ENCODE results near the gene LHPP. TPM values are rescaled to one million over a fixed set of nuclear protein-coding genes. Genes with fewer than 3 reads are reported as not detected.

LHPP gene
- total RNA-seq, 1 donor from 2014 or later: 16.2 TPM

GRCh38 chr10:124534826-124535601 is 73.4 kb downstream of the LHPP start:
- Histone ChIP-seq H3K4me3 (no peak overlapping the region), H3K27me3 (no peaks in the 10 kb centered on the region), H3K36me3 (no peaks in the 10 kb centered on the region), H3K9me3 (no peaks in the 10 kb centered on the region), H3K4me1 (peaks cover 3% of the 10 kb centered on the region), H3K27ac (no peak overlapping the region)
- TF ChIP-seq, protein P1, sequence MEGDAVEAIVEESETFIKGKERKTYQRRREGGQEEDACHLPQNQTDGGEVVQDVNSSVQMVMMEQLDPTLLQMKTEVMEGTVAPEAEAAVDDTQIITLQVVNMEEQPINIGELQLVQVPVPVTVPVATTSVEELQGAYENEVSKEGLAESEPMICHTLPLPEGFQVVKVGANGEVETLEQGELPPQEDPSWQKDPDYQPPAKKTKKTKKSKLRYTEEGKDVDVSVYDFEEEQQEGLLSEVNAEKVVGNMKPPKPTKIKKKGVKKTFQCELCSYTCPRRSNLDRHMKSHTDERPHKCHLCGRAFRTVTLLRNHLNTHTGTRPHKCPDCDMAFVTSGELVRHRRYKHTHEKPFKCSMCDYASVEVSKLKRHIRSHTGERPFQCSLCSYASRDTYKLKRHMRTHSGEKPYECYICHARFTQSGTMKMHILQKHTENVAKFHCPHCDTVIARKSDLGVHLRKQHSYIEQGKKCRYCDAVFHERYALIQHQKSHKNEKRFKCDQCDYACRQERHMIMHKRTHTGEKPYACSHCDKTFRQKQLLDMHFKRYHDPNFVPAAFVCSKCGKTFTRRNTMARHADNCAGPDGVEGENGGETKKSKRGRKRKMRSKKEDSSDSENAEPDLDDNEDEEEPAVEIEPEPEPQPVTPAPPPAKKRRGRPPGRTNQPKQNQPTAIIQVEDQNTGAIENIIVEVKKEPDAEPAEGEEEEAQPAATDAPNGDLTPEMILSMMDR (IDR thresholded peaks at IDR 0.05): no peak
- no peak for DNase-seq
- ATAC-seq: no peak
- intact Hi-C loops (cut with DNase I): loop anchor here (5.0 kb wide), 1 partner anchor 212 kb away; no protein-coding TSS in a partner anchor

GRCh38 chr10:124535731-124536495 is 74.3 kb downstream of the LHPP start:
- no peaks in the 10 kb centered on the region for H3K9me3 ChIP-seq
- intact Hi-C loops (cut with DNase I): loop anchor here (5.0 kb wide), 1 partner anchor 211 kb away; no protein-coding TSS in a partner anchor
- H3K4me1 ChIP-seq: no peaks in the 10 kb centered on the region
- ATAC-seq (no peak), DNase-seq (no peak)
- no peak overlapping the region for H3K27ac ChIP-seq
- TF ChIP-seq, protein P1 (IDR thresholded peaks at IDR 0.05): no peak
- no peak overlapping the region for H3K4me3 ChIP-seq
- no peaks in the 10 kb centered on the region for H3K27me3 ChIP-seq
- no peaks in the 10 kb centered on the region for H3K36me3 ChIP-seq

DNA sequence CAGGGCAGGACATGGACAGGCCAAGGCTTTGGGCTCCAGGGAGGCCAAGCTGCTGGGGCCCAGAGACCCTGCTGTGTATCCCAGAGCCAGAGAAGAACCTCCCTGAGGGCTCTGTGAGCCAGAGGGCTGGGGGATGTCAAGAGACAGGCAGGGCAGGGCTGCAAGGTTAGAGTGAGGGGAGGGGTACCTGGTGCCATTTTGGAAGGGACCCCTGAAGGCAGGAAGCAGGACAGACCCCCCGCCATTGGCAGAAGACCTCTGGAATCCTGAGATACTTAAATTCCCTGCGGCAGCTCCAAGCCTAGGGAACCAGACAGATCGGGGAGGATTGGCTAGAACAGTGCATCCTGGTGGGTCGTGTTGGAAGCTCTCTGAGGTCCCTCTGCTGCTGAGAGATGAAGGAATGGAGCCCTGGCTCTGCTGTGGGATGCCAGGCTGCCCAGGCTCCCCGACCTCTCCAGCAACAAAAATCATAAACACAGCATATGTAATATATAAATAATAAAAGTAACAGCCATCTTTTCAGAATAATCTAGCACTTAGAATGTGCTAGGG is 75.0 kb downstream of the LHPP start:
- TF ChIP-seq, protein P1 (IDR thresholded peaks at IDR 0.05): no peak
- Histone ChIP-seq H3K4me1 (no peaks in the 10 kb centered on the region), H3K36me3 (no peaks in the 10 kb centered on the region), H3K27me3 (no peaks in the 10 kb centered on the region), H3K9me3 (no peaks in the 10 kb centered on the region), H3K27ac (no peak overlapping the region), H3K4me3 (no peak overlapping the region)
- no peak for ATAC-seq
- DNase-seq: no peak
- intact Hi-C loops (cut with DNase I): loop anchor here (5.0 kb wide), 1 partner anchor 211 kb away; no protein-coding TSS in a partner anchor

GRCh38 chr10:124537166-124537725 is 75.6 kb downstream of the LHPP start:
- Histone ChIP-seq H3K9me3 (no peaks in the 10 kb centered on the region), H3K4me1 (no peaks in the 10 kb centered on the region), H3K4me3 (no peak overlapping the region), H3K27ac (no peak overlapping the region), H3K36me3 (no peaks in the 10 kb centered on the region), H3K27me3 (no peaks in the 10 kb centered on the region)
- TF ChIP-seq, protein P1 (IDR thresholded peaks at IDR 0.05): no peak
- DNase-seq: no peak
- no peak for ATAC-seq
- intact Hi-C loops (cut with DNase I): loop anchor here (5.0 kb wide), 1 partner anchor 210 kb away; no protein-coding TSS in a partner anchor

DNA sequence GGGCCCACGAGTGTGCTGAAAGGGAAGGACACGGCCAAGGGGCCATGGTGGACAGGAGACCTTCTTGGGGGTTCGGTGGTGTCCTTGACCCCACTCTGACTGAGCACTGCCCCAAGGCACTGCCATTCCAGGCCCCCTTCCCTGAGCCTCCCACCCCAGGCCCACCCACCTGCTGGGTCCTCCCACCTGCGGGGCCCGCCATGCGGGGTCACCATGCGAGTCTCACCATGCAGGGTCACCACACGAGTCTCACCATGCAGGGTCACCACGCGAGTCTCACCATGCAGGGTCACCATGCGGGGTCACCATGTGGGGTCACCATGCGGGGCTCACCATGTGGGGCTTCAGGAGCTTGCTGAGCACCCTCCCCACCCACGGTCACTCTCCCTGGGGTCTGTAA is 76.3 kb downstream of the LHPP start:
- TF ChIP-seq, protein P1 (IDR thresholded peaks at IDR 0.05): no peak
- Histone ChIP-seq H3K36me3 (no peaks in the 10 kb centered on the region), H3K27me3 (no peaks in the 10 kb centered on the region), H3K27ac (no peak overlapping the region), H3K9me3 (no peaks in the 10 kb centered on the region), H3K4me3 (no peak overlapping the region), H3K4me1 (no peaks in the 10 kb centered on the region)
- DNase-seq (no peak), ATAC-seq (no peak)
- intact Hi-C loops (cut with DNase I): loop anchor here (5.0 kb wide), 1 partner anchor 209 kb away; no protein-coding TSS in a partner anchor

All from upper lobe of right lung (tissue), 1 donor.